Neuron (in vitro differentiated cells): ENCODE measurements around the gene SLC39A5.
"Not testable (repeated sequence)": the region's sequence is repeated elsewhere in the genome, so short reads cannot be mapped to it uniquely, and the experiment has no call there.

ENCODE experiments used
- H2AFZ ChIP-seq: one replicate; pipeline ENCODE4 v1.6.1; 2013; ENCODE audit warnings: low read depth, mild to moderate bottlenecking, inconsistent platforms, low read length, moderate library complexity
- H3K27me3 ChIP-seq: one replicate; pipeline ENCODE4 v1.6.1; 2013; ENCODE audit warnings: low read length; ENCODE audit not compliant: insufficient read depth
- H3K36me3 ChIP-seq: one replicate; pipeline ENCODE4 v1.6.1; 2013; ENCODE audit warnings: low read length; ENCODE audit not compliant: insufficient read depth
- H3K4me1 ChIP-seq: one replicate; pipeline ENCODE4 v1.6.1; 2013; ENCODE audit warnings: low read length; ENCODE audit not compliant: insufficient read depth
- H3K4me3 ChIP-seq: 2 replicates; pipeline ENCODE4 v1.5.1; 2013; ENCODE audit warnings: mild to moderate bottlenecking, low read length, moderate library complexity
- H3K9me3 ChIP-seq: one replicate; pipeline ENCODE4 v1.6.1; 2013; ENCODE audit warnings: low read length

The SLC39A5 gene

GRCh38 chr12:56260380-56260779, 30.5 kb downstream of the SLC39A5 start:
- Histone ChIP-seq H3K36me3 (peaks cover 9% of the 10 kb centered on the region), H3K4me1 (peaks cover 14% of the 10 kb centered on the region), H3K9me3 (no peaks in the 10 kb centered on the region), H3K4me3 (no peak overlapping the region), H3K27me3 (no peaks in the 10 kb centered on the region), H2AFZ (no peak overlapping the region)

DNA sequence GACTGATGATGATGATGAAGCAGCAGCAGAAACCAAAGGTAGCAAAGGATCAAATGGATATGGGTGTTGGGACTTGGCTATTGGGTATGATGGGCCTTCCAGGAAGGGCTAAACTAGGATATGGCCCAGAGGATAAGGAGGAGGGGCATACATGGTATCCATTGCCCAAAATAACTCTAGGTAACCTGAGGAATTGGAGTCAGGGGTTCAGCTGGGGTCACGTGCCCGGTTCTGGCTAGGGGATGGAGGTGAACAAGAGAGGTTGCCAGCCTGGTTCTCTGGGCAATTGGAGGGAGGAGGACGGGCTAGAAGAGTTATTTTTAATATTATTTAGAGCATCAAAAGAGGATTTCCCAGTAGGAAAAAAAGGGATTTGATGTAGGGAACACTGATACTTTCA, 31.1 kb downstream of the SLC39A5 start:
- Histone ChIP-seq H3K4me1 (peaks cover 14% of the 10 kb centered on the region), H2AFZ (no peak overlapping the region), H3K9me3 (no peaks in the 10 kb centered on the region), H3K36me3 (peaks cover 4% of the 10 kb centered on the region), H3K27me3 (no peaks in the 10 kb centered on the region), H3K4me3 (no peak overlapping the region)

DNA sequence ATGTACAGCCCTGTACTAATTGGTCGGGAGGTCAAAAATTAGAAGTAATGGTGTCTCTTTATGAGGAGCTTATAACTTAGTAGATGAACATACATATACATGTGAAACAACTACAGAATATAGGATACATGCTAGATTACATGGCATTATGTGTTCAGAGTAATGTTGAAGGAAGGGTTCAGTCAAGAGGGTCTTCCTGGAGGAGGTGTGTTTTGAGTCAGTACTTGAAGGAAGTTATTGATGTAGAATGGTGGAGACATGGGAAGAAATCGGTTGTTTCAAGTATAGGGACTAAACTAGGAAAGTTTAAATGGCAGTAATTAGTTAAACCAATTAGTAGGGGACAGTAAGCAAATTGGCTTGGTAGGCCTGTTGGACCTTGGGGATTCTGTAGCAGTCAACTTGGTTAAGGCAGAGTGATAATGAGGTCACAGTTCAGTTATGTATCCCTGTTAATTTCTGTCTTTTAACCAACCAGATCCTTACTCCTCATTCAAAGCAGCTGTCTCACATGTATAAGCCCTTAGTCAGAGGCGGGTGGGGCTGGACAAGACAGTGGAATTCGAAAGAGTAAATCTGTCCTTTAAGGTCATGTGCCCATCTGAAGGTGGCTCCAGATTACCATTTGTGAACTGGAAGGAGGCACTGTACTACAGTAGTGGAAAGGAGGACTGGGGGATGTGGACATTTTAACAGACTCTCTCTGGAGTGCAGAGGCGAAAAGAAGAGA, 31.8 kb downstream of the SLC39A5 start:
- H2AFZ ChIP-seq: no peak overlapping the region
- no peaks in the 10 kb centered on the region for H3K36me3 ChIP-seq
- no peaks in the 10 kb centered on the region for H3K9me3 ChIP-seq
- no peaks in the 10 kb centered on the region for H3K27me3 ChIP-seq
- H3K4me1 ChIP-seq: peaks cover 15% of the 10 kb centered on the region
- no peak overlapping the region for H3K4me3 ChIP-seq

GRCh38 chr12:56262955-56263354, 33.1 kb downstream of the SLC39A5 start:
- H3K4me3 ChIP-seq, H3K9me3 ChIP-seq, H3K27me3 ChIP-seq, H3K36me3 ChIP-seq, H2AFZ ChIP-seq: not testable (repeated sequence)
- H3K4me1 ChIP-seq: peaks cover 17% of the 10 kb centered on the region

GRCh38 chr12:56266068-56266692, 36.3 kb downstream of the SLC39A5 start:
- Histone ChIP-seq H3K36me3 (peaks cover 23% of the 10 kb centered on the region), H3K4me1 (peaks cover 12% of the 10 kb centered on the region), H3K4me3 (peak overlapping the region; percentile 69), H2AFZ (peak overlapping the region; percentile 63)
- not testable (repeated sequence) for H3K9me3 ChIP-seq, H3K27me3 ChIP-seq

DNA sequence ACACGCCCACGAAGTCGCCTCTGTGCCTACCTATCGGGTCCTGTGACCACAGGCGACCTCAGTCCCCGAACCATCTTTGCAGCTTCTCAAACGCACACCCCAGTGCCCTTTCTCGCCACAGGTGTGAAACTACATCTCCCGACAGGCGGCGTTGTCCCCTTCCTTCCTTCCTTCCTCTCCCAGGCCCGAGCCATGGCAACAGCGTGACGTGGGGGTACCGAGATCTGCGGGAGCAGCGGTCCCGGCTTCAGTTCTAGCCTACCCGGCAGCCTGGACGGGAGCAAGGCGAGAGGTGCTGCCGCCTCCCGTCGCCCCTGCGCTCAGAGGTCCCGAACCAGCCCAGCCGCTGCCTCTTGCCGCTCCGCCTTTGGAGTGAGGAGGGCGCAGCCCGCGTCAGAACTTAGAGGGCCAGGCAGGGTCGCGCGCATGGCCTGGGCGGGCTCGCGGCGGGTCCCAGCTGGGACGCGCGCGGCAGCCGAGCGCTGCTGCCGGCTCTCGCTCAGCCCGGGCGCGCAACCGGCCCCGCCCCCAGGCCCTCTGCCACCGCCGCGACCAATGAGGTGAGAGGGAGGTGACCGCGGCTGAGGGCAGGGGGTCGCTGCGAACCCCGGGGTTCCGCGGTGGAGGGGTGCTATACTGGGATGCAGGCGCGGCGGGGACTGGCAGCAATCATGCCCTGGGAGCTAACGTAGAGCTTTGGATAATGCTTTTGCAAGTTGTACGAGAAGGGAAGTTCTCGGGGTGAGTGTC, 37.0 kb downstream of the SLC39A5 start, which contains the start of gene COQ10A:
Gene COQ10A, plus strand, starts transcription at position 250 of the 750 bp plus-strand sequence. Its CDS starts 177 bp downstream, at position 427.
- Histone ChIP-seq H3K36me3 (peaks cover 29% of the 10 kb centered on the region), H3K4me1 (peaks cover 12% of the 10 kb centered on the region), H3K9me3 (no peaks in the 10 kb centered on the region), H2AFZ (peak within 1 kb of the TSS; percentile 63), H3K4me3 (peak within 1 kb of the TSS; percentile 69), H3K27me3 (no peaks in the 10 kb centered on the region)

- H3K4me3 ChIP-seq: peak overlapping the region; percentile 69
- peak overlapping the region; percentile 63 for H2AFZ ChIP-seq
- peaks cover 12% of the 10 kb centered on the region for H3K4me1 ChIP-seq
- H3K36me3 ChIP-seq: peaks cover 34% of the 10 kb centered on the region
- no peaks in the 10 kb centered on the region for H3K9me3 ChIP-seq
- H3K27me3 ChIP-seq: no peaks in the 10 kb centered on the region
Observed at GRCh38 chr12:56267443-56268071, 37.7 kb downstream of the SLC39A5 start.

- Histone ChIP-seq H3K4me1 (peaks cover 12% of the 10 kb centered on the region), H3K27me3 (no peaks in the 10 kb centered on the region), H3K36me3 (peaks cover 64% of the 10 kb centered on the region), H3K4me3 (no peak overlapping the region), H2AFZ (no peak overlapping the region), H3K9me3 (no peaks in the 10 kb centered on the region)
Observed at GRCh38 chr12:56271031-56271430, 41.2 kb downstream of the SLC39A5 start.

GRCh38 chr12:56272468-56272867, 42.6 kb downstream of the SLC39A5 start:
- not testable (repeated sequence) for H3K9me3 ChIP-seq, H2AFZ ChIP-seq, H3K4me3 ChIP-seq, H3K4me1 ChIP-seq, H3K27me3 ChIP-seq
- peaks cover 71% of the 10 kb centered on the region for H3K36me3 ChIP-seq

DNA sequence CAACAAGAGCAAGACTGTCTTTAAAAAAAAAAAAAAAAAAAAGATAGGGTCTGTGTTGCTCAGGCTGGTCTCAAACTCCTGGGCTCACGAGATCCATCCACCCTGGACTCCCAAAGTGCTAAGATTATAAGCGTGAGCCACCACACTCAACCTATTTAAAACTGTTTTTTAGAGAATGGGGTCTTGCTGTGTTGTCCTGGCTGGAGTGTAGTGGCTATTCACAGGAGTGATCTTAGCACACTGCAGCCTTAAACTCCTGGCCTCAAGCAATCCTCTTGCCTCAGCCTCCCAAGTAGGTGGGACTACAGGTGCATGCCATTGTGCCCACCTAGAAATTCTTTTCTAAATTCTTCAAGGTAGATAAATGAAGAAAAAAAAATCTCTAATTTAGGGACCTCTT, 44.4 kb downstream of the SLC39A5 start:
- Histone ChIP-seq H3K4me1 (no peaks in the 10 kb centered on the region), H2AFZ (no peak overlapping the region), H3K9me3 (no peaks in the 10 kb centered on the region), H3K27me3 (no peaks in the 10 kb centered on the region), H3K36me3 (peaks cover 82% of the 10 kb centered on the region), H3K4me3 (no peak overlapping the region)

GRCh38 chr12:56278905-56279304, 49.1 kb downstream of the SLC39A5 start:
- H2AFZ ChIP-seq: no peak overlapping the region
- H3K36me3 ChIP-seq: peaks cover 84% of the 10 kb centered on the region
- H3K4me1 ChIP-seq: no peaks in the 10 kb centered on the region

GRCh38 chr12:56280849-56281248, 51.0 kb downstream of the SLC39A5 start:
- H3K9me3 ChIP-seq: no peaks in the 10 kb centered on the region
- peaks cover 77% of the 10 kb centered on the region for H3K36me3 ChIP-seq
- no peaks in the 10 kb centered on the region for H3K27me3 ChIP-seq
- H3K4me3 ChIP-seq: no peak overlapping the region
- H3K4me1 ChIP-seq: no peaks in the 10 kb centered on the region
- no peak overlapping the region for H2AFZ ChIP-seq

More at GRCh38 chr12:56278905-56279304, 49.1 kb downstream of the SLC39A5 start:
- no peak overlapping the region for H3K4me3 ChIP-seq
- no peaks in the 10 kb centered on the region for H3K27me3 ChIP-seq
- H3K9me3 ChIP-seq: no peaks in the 10 kb centered on the region

- Histone ChIP-seq H2AFZ (no peak overlapping the region), H3K36me3 (peaks cover 78% of the 10 kb centered on the region), H3K4me3 (no peak overlapping the region), H3K4me1 (no peaks in the 10 kb centered on the region), H3K9me3 (no peaks in the 10 kb centered on the region), H3K27me3 (no peaks in the 10 kb centered on the region)
Observed at GRCh38 chr12:56282030-56282429, 52.2 kb downstream of the SLC39A5 start.
